HCT116 (cell line): ENCODE data around the gene NIM1K.

Experiments used
- CEBPB ChIP-seq: IDR thresholded peaks from 2 replicates; pipeline ENCODE4 v1.6.1; 2012; ENCODE audit warnings: low read depth
- EZH2 ChIP-seq: fragments of 200-600 bp; sonication (generic); IDR thresholded peaks from 2 replicates; pipeline ENCODE4 v1.6.1; 2017; ENCODE audit warnings: antibody characterized with exemption, mixed run types
- EZH2phosphoT487 ChIP-seq: fragments of 200-600 bp; IDR thresholded peaks from 2 replicates; pipeline ENCODE4 v1.6.1; 2018; ENCODE audit warnings: antibody characterized with exemption, borderline replicate concordance
- POLR2A ChIP-seq: IDR thresholded peaks from 2 replicates; pipeline ENCODE4 v1.7.0; 2011; ENCODE audit warnings: borderline replicate concordance; ENCODE audit not compliant: insufficient read depth, insufficient read length; ENCODE audit errors: extremely low read depth
- POLR2AphosphoS5 ChIP-seq: IDR thresholded peaks from 2 replicates; pipeline ENCODE4 v1.6.1; 2011; ENCODE audit warnings: mild to moderate bottlenecking, low read depth, low read length, moderate library complexity
- SRF ChIP-seq: IDR thresholded peaks from 2 replicates; pipeline ENCODE4 v1.6.1; 2012; ENCODE audit warnings: low read depth
- TCF7L2 ChIP-seq: IDR thresholded peaks from 2 replicates; pipeline ENCODE4 v1.7.0; 2011; ENCODE audit warnings: borderline replicate concordance, inconsistent platforms; ENCODE audit not compliant: insufficient read depth, insufficient read length; ENCODE audit errors: extremely low read depth
- YY1 ChIP-seq: IDR thresholded peaks from 2 replicates; pipeline ENCODE4 v1.6.1; 2011; ENCODE audit warnings: low read length, low read depth, moderate library complexity, mild to moderate bottlenecking; ENCODE audit not compliant: insufficient replicate concordance; ENCODE audit errors: extremely low read depth
- ZFX ChIP-seq: fragments of 450-650 bp; IDR thresholded peaks from 2 replicates; pipeline ENCODE4 v1.6.1; 2017
- TF ChIP-seq, protein P1 (sequence below), 3 experiments: fragments of 200-600 bp in 1 of 3; sonication (generic) in 1 of 3; IDR thresholded peaks in 2 of 3; conservative IDR thresholded peaks in 1 of 3; 2 replicates each; pipeline ENCODE4 v1.5.1; 2012 to 2017; ENCODE audit warnings: low read depth in 2 of 3, low read length in 2 of 3, antibody characterized with exemption in 1 of 3, borderline replicate concordance in 1 of 3, control low read depth in 1 of 3, mild to moderate bottlenecking in 1 of 3, mixed read lengths in 1 of 3, mixed run types in 1 of 3, moderate library complexity in 1 of 3; ENCODE audit not compliant: insufficient read depth in 1 of 3
- TF ChIP-seq, protein P2 (sequence below): IDR thresholded peaks from 2 replicates; pipeline ENCODE4 v1.6.1; 2012; ENCODE audit warnings: low read depth

DNA sequence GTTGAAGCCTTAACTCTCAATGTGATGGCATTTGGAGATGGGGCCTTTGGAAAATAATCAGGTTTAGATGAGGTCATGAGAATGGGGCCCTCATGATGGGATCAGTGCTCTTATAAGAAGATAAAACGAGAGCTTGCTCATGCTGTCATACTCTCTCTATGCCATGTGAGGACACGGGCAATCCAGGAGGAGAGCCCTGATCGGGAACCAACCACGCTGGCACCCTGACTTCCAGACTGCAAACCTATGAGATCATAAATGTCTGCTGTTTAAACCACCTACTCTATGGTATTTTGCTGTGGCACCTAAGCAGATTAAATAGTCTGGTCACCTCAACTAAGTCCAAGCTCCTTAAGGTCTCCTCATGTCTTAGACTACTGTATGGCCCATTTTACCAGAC lies 111.2 kb downstream of the NIM1K start:
- no peak for TF ChIP-seq SRF
- TF ChIP-seq, protein P1, sequence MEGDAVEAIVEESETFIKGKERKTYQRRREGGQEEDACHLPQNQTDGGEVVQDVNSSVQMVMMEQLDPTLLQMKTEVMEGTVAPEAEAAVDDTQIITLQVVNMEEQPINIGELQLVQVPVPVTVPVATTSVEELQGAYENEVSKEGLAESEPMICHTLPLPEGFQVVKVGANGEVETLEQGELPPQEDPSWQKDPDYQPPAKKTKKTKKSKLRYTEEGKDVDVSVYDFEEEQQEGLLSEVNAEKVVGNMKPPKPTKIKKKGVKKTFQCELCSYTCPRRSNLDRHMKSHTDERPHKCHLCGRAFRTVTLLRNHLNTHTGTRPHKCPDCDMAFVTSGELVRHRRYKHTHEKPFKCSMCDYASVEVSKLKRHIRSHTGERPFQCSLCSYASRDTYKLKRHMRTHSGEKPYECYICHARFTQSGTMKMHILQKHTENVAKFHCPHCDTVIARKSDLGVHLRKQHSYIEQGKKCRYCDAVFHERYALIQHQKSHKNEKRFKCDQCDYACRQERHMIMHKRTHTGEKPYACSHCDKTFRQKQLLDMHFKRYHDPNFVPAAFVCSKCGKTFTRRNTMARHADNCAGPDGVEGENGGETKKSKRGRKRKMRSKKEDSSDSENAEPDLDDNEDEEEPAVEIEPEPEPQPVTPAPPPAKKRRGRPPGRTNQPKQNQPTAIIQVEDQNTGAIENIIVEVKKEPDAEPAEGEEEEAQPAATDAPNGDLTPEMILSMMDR (IDR thresholded peaks at IDR 0.05 in 2 of 3, conservative IDR thresholded peaks at IDR 0.05 in 1 of 3; ENCODE audit: borderline replicate concordance in 1 of 3, insufficient read depth in 1 of 3, low read depth in 2 of 3, low read length in 2 of 3) = no peak
- no peak for TF ChIP-seq POLR2A
- no peak for TF ChIP-seq EZH2
- TF ChIP-seq CEBPB = no peak
- no peak for TF ChIP-seq EZH2phosphoT487
- TF ChIP-seq POLR2AphosphoS5 = no peak
- TF ChIP-seq ZFX = no peak
- TF ChIP-seq YY1 = no peak
- TF ChIP-seq TCF7L2 = no peak
- TF ChIP-seq, protein P2, sequence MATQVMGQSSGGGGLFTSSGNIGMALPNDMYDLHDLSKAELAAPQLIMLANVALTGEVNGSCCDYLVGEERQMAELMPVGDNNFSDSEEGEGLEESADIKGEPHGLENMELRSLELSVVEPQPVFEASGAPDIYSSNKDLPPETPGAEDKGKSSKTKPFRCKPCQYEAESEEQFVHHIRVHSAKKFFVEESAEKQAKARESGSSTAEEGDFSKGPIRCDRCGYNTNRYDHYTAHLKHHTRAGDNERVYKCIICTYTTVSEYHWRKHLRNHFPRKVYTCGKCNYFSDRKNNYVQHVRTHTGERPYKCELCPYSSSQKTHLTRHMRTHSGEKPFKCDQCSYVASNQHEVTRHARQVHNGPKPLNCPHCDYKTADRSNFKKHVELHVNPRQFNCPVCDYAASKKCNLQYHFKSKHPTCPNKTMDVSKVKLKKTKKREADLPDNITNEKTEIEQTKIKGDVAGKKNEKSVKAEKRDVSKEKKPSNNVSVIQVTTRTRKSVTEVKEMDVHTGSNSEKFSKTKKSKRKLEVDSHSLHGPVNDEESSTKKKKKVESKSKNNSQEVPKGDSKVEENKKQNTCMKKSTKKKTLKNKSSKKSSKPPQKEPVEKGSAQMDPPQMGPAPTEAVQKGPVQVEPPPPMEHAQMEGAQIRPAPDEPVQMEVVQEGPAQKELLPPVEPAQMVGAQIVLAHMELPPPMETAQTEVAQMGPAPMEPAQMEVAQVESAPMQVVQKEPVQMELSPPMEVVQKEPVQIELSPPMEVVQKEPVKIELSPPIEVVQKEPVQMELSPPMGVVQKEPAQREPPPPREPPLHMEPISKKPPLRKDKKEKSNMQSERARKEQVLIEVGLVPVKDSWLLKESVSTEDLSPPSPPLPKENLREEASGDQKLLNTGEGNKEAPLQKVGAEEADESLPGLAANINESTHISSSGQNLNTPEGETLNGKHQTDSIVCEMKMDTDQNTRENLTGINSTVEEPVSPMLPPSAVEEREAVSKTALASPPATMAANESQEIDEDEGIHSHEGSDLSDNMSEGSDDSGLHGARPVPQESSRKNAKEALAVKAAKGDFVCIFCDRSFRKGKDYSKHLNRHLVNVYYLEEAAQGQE = no peak
